H1 (cell line): Measurements from ENCODE around the gene UBALD1. TPM values are rescaled to one million over a fixed set of nuclear protein-coding genes. Genes with fewer than 3 reads are reported as not detected.

Experiments
- CHD2 ChIP-seq: IDR thresholded peaks from 2 replicates; pipeline ENCODE4 v1.6.1; 2012; ENCODE audit warnings: low read length, improper control_type of control experiment
- CHD7 ChIP-seq: fragments of 300-600 bp; sonication (generic); IDR thresholded peaks from 2 replicates; pipeline ENCODE4 v1.7.1; 2012; ENCODE audit warnings: low read length, moderate library complexity, mild to moderate bottlenecking, inconsistent platforms; ENCODE audit not compliant: insufficient replicate concordance
- CTBP2 ChIP-seq: IDR thresholded peaks from 2 replicates; pipeline ENCODE4 v1.7.0; 2011; ENCODE audit warnings: borderline replicate concordance, mild to moderate bottlenecking, moderate library complexity, mixed read lengths, low read length; ENCODE audit not compliant: insufficient read depth, insufficient read length
- EP300 ChIP-seq, 2 experiments: IDR thresholded peaks; 1 replicate in 1 of 2; 2 replicates in 1 of 2; pipeline ENCODE4 v1.6.1; 2011 to 2012; ENCODE audit warnings: low read depth in 2 of 2, low read length in 2 of 2, mild to moderate bottlenecking in 2 of 2, borderline replicate concordance in 1 of 2, inconsistent platforms in 1 of 2, moderate library complexity in 1 of 2
- GABPA ChIP-seq: IDR thresholded peaks from 2 replicates; pipeline ENCODE4 v1.6.1; 2011; ENCODE audit warnings: mild to moderate bottlenecking, low read length, moderate library complexity, borderline replicate concordance; ENCODE audit not compliant: insufficient read depth
- MAFK ChIP-seq: IDR thresholded peaks from 2 replicates; pipeline ENCODE4 v1.6.1; 2012; ENCODE audit warnings: low read depth, mild to moderate bottlenecking, improper control_type of control experiment, low read length
- POLR2A ChIP-seq, 2 experiments: IDR thresholded peaks; 1 replicate in 1 of 2; 2 replicates in 1 of 2; pipeline ENCODE4 v1.6.1; 2011; ENCODE audit warnings: low read depth in 2 of 2, low read length in 2 of 2, mild to moderate bottlenecking in 2 of 2; ENCODE audit errors: control extremely low read depth in 1 of 2
- SP1 ChIP-seq: IDR thresholded peaks from 2 replicates; pipeline ENCODE4 v1.6.1; 2011; ENCODE audit warnings: low read depth, low read length
- TBP ChIP-seq: IDR thresholded peaks from 2 replicates; pipeline ENCODE4 v1.6.1; 2011; ENCODE audit warnings: low read depth, low read length, improper control_type of control experiment
- YY1 ChIP-seq: IDR thresholded peaks from 2 replicates; pipeline ENCODE4 v1.6.1; 2011; ENCODE audit warnings: low read depth, mild to moderate bottlenecking, low read length
- polyA plus RNA-seq, 7 experiments: library from polyadenylated mRNA; depleted of rRNA in 3 of 7; stranded (reverse) in 5 of 7; unstranded in 2 of 7; fragments of >200 nt in 5 of 7; fragments of 200-250 nt in 2 of 7; gene quantifications; 1 replicate in 5 of 7; 2 replicates in 1 of 7; 4 replicates in 1 of 7; pipeline versions ENCODE4 v1.2.1 to v1.2.3, GENCODE V29; 2011 to 2013; ENCODE audit warnings: missing spikeins in 2 of 7, mixed read lengths in 2 of 7
- total RNA-seq: library from RNA; stranded (reverse); fragmentation: NEBNext Ultra II Directional; extraction: Animal tissue kit (Norgen Biotek cat#: 25700); gene quantifications from 2 replicates; pipeline ENCODE4 v1.2.1, GENCODE V29; 2021

The UBALD1 gene
- total and polyA plus RNA-seq, 2 of the 8 experiments (the other 6 are each of a cell fraction or from before 2014, with no cell fraction given), result 28.6 to 62.0 TPM

GRCh38 chr16:4624015-4624826, 9.5 kb upstream of the UBALD1 start, which contains the start of gene MGRN1 (continued):
- TF ChIP-seq CHD7 (no peak), YY1 (no peak), GABPA (peak; percentile 44; the same call in 1 of the 2 replicates), SP1 (0 out of 2 replicates have a peak, but pooled peaks have one; percentile 16), TBP (no peak; the same call in 1 of the 2 replicates), CTBP2 (no peak), POLR2A (IDR thresholded peaks at IDR 0.05; ENCODE audit: control extremely low read depth in 1 of 2, low read depth in 2 of 2, low read length in 2 of 2) (no peak; a peak in 1 of 3 replicates), CHD2 (no peak), MAFK (no peak), EP300 (IDR thresholded peaks at IDR 0.05; ENCODE audit: borderline replicate concordance in 1 of 2, low read depth in 2 of 2, low read length in 2 of 2) (peak in 1 of 2 experiments; percentile 97; a peak in 2 of 3 replicates)
